ENCODE data around the gene AAMP.
A peak's percentile ranks its signal among the peaks of the same experiment; 100 is the strongest.

AAMP gene

GRCh38 chr2:218228366-218229090 is 41.4 kb downstream of the AAMP start:
- Histone ChIP-seq H3K27ac (peak overlapping the region; percentile 48 to 49), H3K27me3 (no peaks in the 10 kb centered on the region), H3K36me3 (peaks cover 48 to 78% (median 77%) of the 10 kb centered on the region in 3 donors), H3K4me3 (no peak overlapping the region), H3K4me1 (peaks cover 0 to 65% (median 26%) of the 10 kb centered on the region in 4 donors), H3K9me3 (no peaks in the 10 kb centered on the region)
- DNase-seq: no peak
- no peak for TF ChIP-seq CTCF (IDR thresholded peaks at IDR 0.05)
- intact Hi-C loops (cut with DNase I; ENCODE audit: low total_unique reads): no loop called here

GRCh38 chr2:218226903-218227302 is 43.0 kb downstream of the AAMP start:
- Histone ChIP-seq H3K4me3 (no peak overlapping the region), H3K27me3 (no peaks in the 10 kb centered on the region), H3K36me3 (peaks cover 33 to 61% (median 61%) of the 10 kb centered on the region in 3 donors), H3K4me1 (peaks cover 0 to 81% (median 34%) of the 10 kb centered on the region in 4 donors), H3K27ac (no peak overlapping the region), H3K9me3 (no peaks in the 10 kb centered on the region)
- intact Hi-C loops (cut with DNase I; ENCODE audit: low total_unique reads): no loop called here
- TF ChIP-seq CTCF (IDR thresholded peaks at IDR 0.05): no peak
- DNase-seq: no peak

- intact Hi-C loops (cut with DNase I; ENCODE audit: low total_unique reads): no loop called here
- Histone ChIP-seq H3K4me1 (peaks cover 0 to 85% (median 41%) of the 10 kb centered on the region in 4 donors), H3K4me3 (no peak overlapping the region), H3K27me3 (no peaks in the 10 kb centered on the region), H3K27ac (no peak overlapping the region), H3K36me3 (peaks cover 11 to 44% (median 43%) of the 10 kb centered on the region in 3 donors), H3K9me3 (no peaks in the 10 kb centered on the region)
- no peak for TF ChIP-seq CTCF (IDR thresholded peaks at IDR 0.05)
- no peak for DNase-seq
Observed at GRCh38 chr2:218224186-218224585, 45.8 kb downstream of the AAMP start.

- no peak for DNase-seq
- Histone ChIP-seq H3K27ac (no peak overlapping the region), H3K4me3 (no peak overlapping the region), H3K4me1 (peaks cover 0 to 85% (median 44%) of the 10 kb centered on the region in 4 donors), H3K9me3 (no peaks in the 10 kb centered on the region), H3K36me3 (peaks cover 11 to 36% (median 31%) of the 10 kb centered on the region in 3 donors), H3K27me3 (no peaks in the 10 kb centered on the region)
- no peak for TF ChIP-seq CTCF (IDR thresholded peaks at IDR 0.05)
- intact Hi-C loops (cut with DNase I; ENCODE audit: low total_unique reads): no loop called here
Observed at GRCh38 chr2:218223046-218223445, 46.9 kb downstream of the AAMP start.

GRCh38 chr2:218221000-218221399 is 48.9 kb downstream of the AAMP start:
- Histone ChIP-seq H3K27ac (no peak overlapping the region), H3K4me1 (peaks cover 0 to 81% (median 50%) of the 10 kb centered on the region in 4 donors)
- intact Hi-C loops (cut with DNase I; ENCODE audit: low total_unique reads): no loop called here

More at GRCh38 chr2:218221000-218221399, 48.9 kb downstream of the AAMP start:
- peaks cover 3 to 15% (median 15%) of the 10 kb centered on the region in 3 donors for H3K36me3 ChIP-seq
- H3K9me3 ChIP-seq: no peaks in the 10 kb centered on the region
- H3K4me3 ChIP-seq: no peak overlapping the region
- no peaks in the 10 kb centered on the region for H3K27me3 ChIP-seq
- DNase-seq: peak in 1 of 2 donors; percentile 23
- no peak for TF ChIP-seq CTCF (IDR thresholded peaks at IDR 0.05)

Measured in tibial artery (tissue), 4 donors.